Keratinocyte (primary cell): ENCODE measurements around the gene VGLL2. TPM values are rescaled to one million over a fixed set of nuclear protein-coding genes. Genes with fewer than 3 reads are reported as not detected.

Experiments used
- DNase-seq: peaks from one replicate; pipeline ENCODE4 v3.0.0-alpha.2; 2011; ENCODE audit warnings: low read depth, missing footprints, low spot score
- FAIRE-seq: peaks from 2 replicates; lab custom pipeline; 2011; peaks lifted over from hg19 to GRCh38; lab: Jason Lieb, UNC
- H2AFZ ChIP-seq: 2 replicates; pipeline ENCODE4 v1.6.0; 2012; ENCODE audit warnings: low read length, control low read depth, inconsistent platforms; ENCODE audit not compliant: control insufficient read depth
- H3K27ac ChIP-seq: 2 replicates; pipeline ENCODE4 v1.5.1; 2011; ENCODE audit warnings: low read length; ENCODE audit not compliant: control insufficient read depth, insufficient read depth
- H3K27me3 ChIP-seq: 3 replicates; pipeline ENCODE4 v1.6.0; 2011; ENCODE audit warnings: low read length; ENCODE audit not compliant: control insufficient read depth, insufficient read depth; ENCODE audit errors: extremely low read depth
- H3K36me3 ChIP-seq, 2 experiments: 2 replicates in 1 of 2; 3 replicates in 1 of 2; pipeline ENCODE4 v1.5.1; 2011; ENCODE audit warnings: low read length in 2 of 2, mild to moderate bottlenecking in 1 of 2; ENCODE audit not compliant: control insufficient read depth in 2 of 2, insufficient read depth in 2 of 2; ENCODE audit errors: extremely low read depth in 1 of 2
- H3K4me1 ChIP-seq: 3 replicates; pipeline ENCODE4 v1.5.1; 2011; ENCODE audit warnings: low read length; ENCODE audit not compliant: control insufficient read depth, insufficient read depth; ENCODE audit errors: extremely low read depth
- H3K4me2 ChIP-seq: 3 replicates; pipeline ENCODE4 v1.6.0; 2011; ENCODE audit warnings: low read depth, low read length; ENCODE audit not compliant: control insufficient read depth, insufficient read depth; ENCODE audit errors: extremely low read depth
- H3K4me3 ChIP-seq, 3 experiments: fragments of 200-600 bp in 1 of 3; sonication (generic) in 1 of 3; 2 replicates in 2 of 3; 3 replicates in 1 of 3; pipeline ENCODE4 v1.5.1; 2011 to 2016; ENCODE audit warnings: low read length in 3 of 3, mild to moderate bottlenecking in 3 of 3, control low read depth in 2 of 3, inconsistent platforms in 1 of 3, low read depth in 1 of 3, mixed read lengths in 1 of 3, mixed run types in 1 of 3, moderate library complexity in 1 of 3; ENCODE audit not compliant: control insufficient read depth in 2 of 3, insufficient read depth in 2 of 3; ENCODE audit errors: extremely low read depth in 1 of 3
- H3K79me2 ChIP-seq: 2 replicates; pipeline ENCODE4 v1.6.0; 2012; ENCODE audit warnings: low read length; ENCODE audit not compliant: control insufficient read depth, insufficient read depth
- H3K9ac ChIP-seq: 3 replicates; pipeline ENCODE4 v1.6.0; 2011; ENCODE audit warnings: low read length; ENCODE audit not compliant: control insufficient read depth, insufficient read depth; ENCODE audit errors: extremely low read depth
- H3K9me1 ChIP-seq: 3 replicates; pipeline ENCODE4 v1.6.0; 2011; ENCODE audit warnings: low read length; ENCODE audit not compliant: control insufficient read depth, insufficient read depth; ENCODE audit errors: extremely low read depth
- H3K9me3 ChIP-seq: 2 replicates; pipeline ENCODE4 v1.5.1; 2012; ENCODE audit warnings: low read depth, low read length; ENCODE audit not compliant: control insufficient read depth
- H4K20me1 ChIP-seq: 3 replicates; pipeline ENCODE4 v1.6.0; 2011; ENCODE audit warnings: low read length; ENCODE audit not compliant: control insufficient read depth, insufficient read depth; ENCODE audit errors: extremely low read depth
- EZH2 ChIP-seq: IDR thresholded peaks from one replicate; pipeline ENCODE4 v1.6.1; 2012; ENCODE audit warnings: inconsistent platforms, mild to moderate bottlenecking, low read length, moderate library complexity
- dilution Hi-C: fragments of 300-500 bp; cut with MboI; formaldehyde crosslinking; loops from one replicate; pipeline ENCODE4 v1.7.0; 2020; ENCODE audit warnings: low sequenced_read_pairs; ENCODE audit not compliant: extremely low pct_ligation_motif_present
- polyA plus RNA-seq, 5 experiments: library from polyadenylated mRNA; depleted of rRNA in 3 of 5; stranded (reverse) in 3 of 5; stranded (forward) in 1 of 5; unstranded in 1 of 5; fragments of >200 nt; gene quantifications; 1 replicate in 1 of 5; 2 replicates in 3 of 5; 3 replicates in 1 of 5; pipeline versions ENCODE4 v1.2.1 to v1.2.3, GENCODE V29; 2011 to 2012; ENCODE audit warnings: missing spikeins in 2 of 5, low read depth in 1 of 5, low replicate concordance in 1 of 5
- TF ChIP-seq, protein P1 (sequence below), 3 experiments: IDR thresholded peaks in 1 of 3; conservative IDR thresholded peaks in 1 of 3; optimal IDR thresholded peaks in 1 of 3; 2 replicates in 2 of 3; 3 replicates in 1 of 3; pipeline versions ENCODE3 to v1.5.1; 2011; ENCODE audit warnings: low read length in 3 of 3, mild to moderate bottlenecking in 3 of 3, moderate library complexity in 2 of 3, control low read depth in 1 of 3, inconsistent platforms in 1 of 3; ENCODE audit not compliant: insufficient read depth in 2 of 3; ENCODE audit errors: extremely low read depth in 1 of 3

VGLL2 gene
- polyA plus RNA-seq, 1 donor (not counting 4 experiments of a cell fraction or from before 2014, with no cell fraction given) = not detected

- no peak overlapping the region for H3K9ac ChIP-seq
- FAIRE-seq = no peak
- dilution Hi-C loops = no loop called here
- H3K36me3 ChIP-seq = no peaks in the 10 kb centered on the region
- H3K9me3 ChIP-seq = no peaks in the 10 kb centered on the region
- TF ChIP-seq EZH2 = peak; percentile 57
- TF ChIP-seq, protein P1, sequence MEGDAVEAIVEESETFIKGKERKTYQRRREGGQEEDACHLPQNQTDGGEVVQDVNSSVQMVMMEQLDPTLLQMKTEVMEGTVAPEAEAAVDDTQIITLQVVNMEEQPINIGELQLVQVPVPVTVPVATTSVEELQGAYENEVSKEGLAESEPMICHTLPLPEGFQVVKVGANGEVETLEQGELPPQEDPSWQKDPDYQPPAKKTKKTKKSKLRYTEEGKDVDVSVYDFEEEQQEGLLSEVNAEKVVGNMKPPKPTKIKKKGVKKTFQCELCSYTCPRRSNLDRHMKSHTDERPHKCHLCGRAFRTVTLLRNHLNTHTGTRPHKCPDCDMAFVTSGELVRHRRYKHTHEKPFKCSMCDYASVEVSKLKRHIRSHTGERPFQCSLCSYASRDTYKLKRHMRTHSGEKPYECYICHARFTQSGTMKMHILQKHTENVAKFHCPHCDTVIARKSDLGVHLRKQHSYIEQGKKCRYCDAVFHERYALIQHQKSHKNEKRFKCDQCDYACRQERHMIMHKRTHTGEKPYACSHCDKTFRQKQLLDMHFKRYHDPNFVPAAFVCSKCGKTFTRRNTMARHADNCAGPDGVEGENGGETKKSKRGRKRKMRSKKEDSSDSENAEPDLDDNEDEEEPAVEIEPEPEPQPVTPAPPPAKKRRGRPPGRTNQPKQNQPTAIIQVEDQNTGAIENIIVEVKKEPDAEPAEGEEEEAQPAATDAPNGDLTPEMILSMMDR (optimal IDR thresholded peaks at IDR 0.05 in 1 of 3, IDR thresholded peaks at IDR 0.05 in 1 of 3, conservative IDR thresholded peaks at IDR 0.05 in 1 of 3; ENCODE audit: extremely low read depth in 1 of 3, insufficient read depth in 2 of 3, low read length in 3 of 3) = no peak
- H3K4me1 ChIP-seq = peaks cover 15% of the 10 kb centered on the region
- no peak overlapping the region for H3K4me3 ChIP-seq
- no peak overlapping the region for H3K4me2 ChIP-seq
- no peak overlapping the region for H2AFZ ChIP-seq
- H3K27me3 ChIP-seq = peaks cover 99% of the 10 kb centered on the region
- H4K20me1 ChIP-seq = no peaks in the 10 kb centered on the region
- no peaks in the 10 kb centered on the region for H3K79me2 ChIP-seq
- H3K27ac ChIP-seq = no peak overlapping the region
- H3K9me1 ChIP-seq = no peaks in the 10 kb centered on the region
- no peak for DNase-seq
Measured at GRCh38 chr6:117267054-117267347, 1.6 kb downstream of the VGLL2 start.

GRCh38 chr6:117267766-117268534 lies 2.6 kb downstream of the VGLL2 start:
- FAIRE-seq = no peak
- no peaks in the 10 kb centered on the region for H3K36me3 ChIP-seq
- H3K4me3 ChIP-seq = no peak overlapping the region
- H3K27me3 ChIP-seq = peaks cover 99% of the 10 kb centered on the region
- H3K79me2 ChIP-seq = no peaks in the 10 kb centered on the region
- no peaks in the 10 kb centered on the region for H3K9me1 ChIP-seq
- H3K4me1 ChIP-seq = peaks cover 15% of the 10 kb centered on the region
- dilution Hi-C loops = no loop called here
- no peaks in the 10 kb centered on the region for H3K9me3 ChIP-seq
- H3K27ac ChIP-seq = no peak overlapping the region
- no peaks in the 10 kb centered on the region for H4K20me1 ChIP-seq
- no peak overlapping the region for H2AFZ ChIP-seq
- no peak for DNase-seq
- no peak overlapping the region for H3K9ac ChIP-seq
- H3K4me2 ChIP-seq = no peak overlapping the region
- TF ChIP-seq EZH2 = no peak
- TF ChIP-seq, protein P1 (optimal IDR thresholded peaks at IDR 0.05 in 1 of 3, IDR thresholded peaks at IDR 0.05 in 1 of 3, conservative IDR thresholded peaks at IDR 0.05 in 1 of 3; ENCODE audit: extremely low read depth in 1 of 3, insufficient read depth in 2 of 3, low read length in 3 of 3) = peak; percentile 14 to 28 (median 26)
